HEK293 (cell line): Measurements from ENCODE around the gene DAGLB.

ENCODE experiments used
- CTCF ChIA-PET: fragments of 350-600 bp; formaldehyde crosslinking; extraction: SDS; loops from one replicate; lab custom pipeline; 2021; ENCODE audit warnings: antibody characterized with exemption; lab: Yijun Ruan, JAX
- POLR2A ChIA-PET: fragments of 300-600 bp; formaldehyde crosslinking; extraction: SDS; loops from one replicate; lab custom pipeline; 2020; ENCODE audit warnings: antibody characterized with exemption, inconsistent platforms; lab: Yijun Ruan, JAX
- H3K27ac ChIP-seq: fragments of 200-500 bp; sonication (Bioruptor generic); 2 replicates; pipeline ENCODE4 v1.5.1; 2014; ENCODE audit warnings: low read depth, low read length, control low read depth, inconsistent platforms; ENCODE audit errors: extremely low read depth
- H3K36me3 ChIP-seq, 2 experiments: fragments of 200-500 bp in 1 of 2; sonication (Bioruptor generic) in 1 of 2; 1 replicate in 1 of 2; 2 replicates in 1 of 2; pipeline ENCODE4 v1.5.1; 2014 to 2017; ENCODE audit warnings: inconsistent platforms in 2 of 2, low read length in 2 of 2; ENCODE audit not compliant: control insufficient read depth in 2 of 2, insufficient read depth in 1 of 2
- H3K4me1 ChIP-seq: fragments of 200-500 bp; sonication (Bioruptor generic); 2 replicates; pipeline ENCODE4 v1.5.1; 2014; ENCODE audit warnings: mild to moderate bottlenecking, low read length, inconsistent platforms; ENCODE audit not compliant: control insufficient read depth, insufficient read depth
- H3K4me3 ChIP-seq: 2 replicates; pipeline ENCODE4 v1.5.1; 2011; ENCODE audit warnings: low read depth, mild to moderate bottlenecking, control low read depth, low read length, moderate library complexity
- H3K9me3 ChIP-seq: fragments of 200-500 bp; sonication (Bioruptor generic); 2 replicates; pipeline ENCODE4 v1.5.1; 2014; ENCODE audit warnings: low read depth, low read length, inconsistent platforms; ENCODE audit not compliant: control insufficient read depth, insufficient read depth
- OSR2 ChIP-seq: fragments of 450-650 bp; formaldehyde crosslinking; IDR thresholded peaks from 2 replicates; pipeline ENCODE4 v1.5.1; 2016; ENCODE audit warnings: missing biosample characterization, missing genetic modification characterization
- PRDM1 ChIP-seq: fragments of 450-650 bp; formaldehyde crosslinking; IDR thresholded peaks from 2 replicates; pipeline ENCODE4; 2016; ENCODE audit warnings: missing biosample characterization, missing genetic modification characterization
- PRDM6 ChIP-seq: fragments of 450-650 bp; formaldehyde crosslinking; IDR thresholded peaks from 2 replicates; pipeline ENCODE4 v1.5.1; 2017; ENCODE audit warnings: missing biosample characterization, missing genetic modification characterization
- SCRT1 ChIP-seq: fragments of 450-650 bp; formaldehyde crosslinking; IDR thresholded peaks from 2 replicates; pipeline ENCODE4 v1.5.1; 2016; ENCODE audit warnings: missing biosample characterization, missing genetic modification characterization, borderline replicate concordance
- SCRT2 ChIP-seq: fragments of 450-650 bp; formaldehyde crosslinking; IDR thresholded peaks from 2 replicates; pipeline ENCODE4 v1.5.1; 2016; ENCODE audit warnings: missing biosample characterization, missing genetic modification characterization
- SP2 ChIP-seq: fragments of 450-650 bp; formaldehyde crosslinking; IDR thresholded peaks from 2 replicates; pipeline ENCODE4 v1.5.1; 2016; ENCODE audit warnings: missing biosample characterization, missing genetic modification characterization
- ZEB2 ChIP-seq: fragments of 450-650 bp; formaldehyde crosslinking; IDR thresholded peaks from 2 replicates; pipeline ENCODE4 v1.5.1; 2016; ENCODE audit warnings: missing biosample characterization, missing genetic modification characterization
- ZNF121 ChIP-seq: fragments of 450-650 bp; formaldehyde crosslinking; IDR thresholded peaks from 2 replicates; pipeline ENCODE4 v1.5.1; 2016; ENCODE audit warnings: missing biosample characterization, missing genetic modification characterization
- ZNF184 ChIP-seq: fragments of 450-650 bp; IDR thresholded peaks from 2 replicates; pipeline ENCODE4 v1.5.1; 2018; ENCODE audit warnings: missing biosample characterization, mild to moderate bottlenecking, missing genetic modification characterization
- ZNF223 ChIP-seq: fragments of 450-650 bp; formaldehyde crosslinking; IDR thresholded peaks from 2 replicates; pipeline ENCODE4 v1.5.1; 2016; ENCODE audit warnings: missing biosample characterization, missing genetic modification characterization
- ZNF24 ChIP-seq: fragments of 450-650 bp; formaldehyde crosslinking; IDR thresholded peaks from 2 replicates; pipeline ENCODE4 v1.5.1; 2016; ENCODE audit warnings: missing biosample characterization, missing genetic modification characterization
- ZNF335 ChIP-seq: fragments of 450-650 bp; formaldehyde crosslinking; conservative IDR thresholded peaks from 2 replicates; pipeline ENCODE4 v1.5.1; 2016; ENCODE audit warnings: missing biosample characterization, missing genetic modification characterization
- ZNF354C ChIP-seq: fragments of 450-650 bp; formaldehyde crosslinking; IDR thresholded peaks from 2 replicates; pipeline ENCODE4 v1.5.1; 2016; ENCODE audit warnings: missing biosample characterization, missing genetic modification characterization, low read depth, borderline replicate concordance
- ZNF398 ChIP-seq: fragments of 450-650 bp; formaldehyde crosslinking; IDR thresholded peaks from 2 replicates; pipeline ENCODE4 v1.5.1; 2017; ENCODE audit warnings: missing biosample characterization, missing genetic modification characterization
- ZNF48 ChIP-seq: fragments of 450-650 bp; formaldehyde crosslinking; IDR thresholded peaks from 2 replicates; pipeline ENCODE4 v1.5.1; 2016; ENCODE audit warnings: missing biosample characterization, missing genetic modification characterization
- ZNF639 ChIP-seq: fragments of 450-650 bp; formaldehyde crosslinking; IDR thresholded peaks from 2 replicates; pipeline ENCODE4 v1.5.1; 2016; ENCODE audit warnings: missing biosample characterization, missing genetic modification characterization
- ZNF654 ChIP-seq: fragments of 450-650 bp; formaldehyde crosslinking; IDR thresholded peaks from 2 replicates; pipeline ENCODE4 v1.5.1; 2016; ENCODE audit warnings: low read depth, missing biosample characterization, missing genetic modification characterization
- TF ChIP-seq, protein P1 (sequence below): fragments of 450-650 bp; formaldehyde crosslinking; IDR thresholded peaks from 2 replicates; pipeline ENCODE4 v1.5.1; 2016; ENCODE audit warnings: missing biosample characterization, missing genetic modification characterization
- TF ChIP-seq, protein P2 (sequence below): fragments of 450-650 bp; formaldehyde crosslinking; IDR thresholded peaks from 2 replicates; pipeline ENCODE4; 2016; ENCODE audit warnings: missing biosample characterization, missing genetic modification characterization
- TF ChIP-seq, protein P3 (sequence below): fragments of 450-650 bp; formaldehyde crosslinking; IDR thresholded peaks from 2 replicates; pipeline ENCODE4 v1.5.1; 2016; ENCODE audit warnings: missing biosample characterization, missing genetic modification characterization

Gene DAGLB

GRCh38 chr7:6375348-6376101, 72.2 kb downstream of the DAGLB start:
- CTCF ChIA-PET = interaction anchor here (0.6 kb wide), 1 partner anchor 31 kb away, joined by 3 read pairs; no protein-coding TSS in a partner anchor
- Histone ChIP-seq H3K4me3 (peak overlapping the region; percentile 68), H3K4me1 (peaks cover 10% of the 10 kb centered on the region), H3K36me3 (peaks cover 0 to 7% of the 10 kb centered on the region in 2 experiments; a peak in 2 of 3 replicates), H3K9me3 (no peaks in the 10 kb centered on the region), H3K27ac (peak overlapping the region; percentile 92)
- POLR2A ChIA-PET = no interaction called here
- TF ChIP-seq ZEB2 (tag by site-specific recombination) (no peak), PRDM1 (tag by site-specific recombination) (peak; percentile 71), ZNF184 (tag by site-specific recombination) (no peak), ZNF24 (no peak), SCRT1 (0 out of 2 replicates have a peak, but pooled peaks have one; percentile 56), ZNF335 (tag by site-specific recombination) (peak; percentile 8; the same call in 1 of the 2 replicates), SP2 (tag by site-specific recombination) (no peak), ZNF354C (tag by site-specific recombination) (no peak), OSR2 (tag by site-specific recombination) (no peak), PRDM6 (tag by site-specific recombination) (0 out of 2 replicates have a peak, but pooled peaks have one; percentile 12), ZNF223 (tag by site-specific recombination) (no peak), ZNF121 (tag by site-specific recombination) (peak; percentile 100), ZNF639 (tag by site-specific recombination) (no peak), SCRT2 (tag by site-specific recombination) (peak; percentile 96), ZNF398 (tag by site-specific recombination) (no peak), ZNF654 (tag by site-specific recombination) (no peak), ZNF48 (tag by site-specific recombination) (no peak)
- TF ChIP-seq, protein P1, sequence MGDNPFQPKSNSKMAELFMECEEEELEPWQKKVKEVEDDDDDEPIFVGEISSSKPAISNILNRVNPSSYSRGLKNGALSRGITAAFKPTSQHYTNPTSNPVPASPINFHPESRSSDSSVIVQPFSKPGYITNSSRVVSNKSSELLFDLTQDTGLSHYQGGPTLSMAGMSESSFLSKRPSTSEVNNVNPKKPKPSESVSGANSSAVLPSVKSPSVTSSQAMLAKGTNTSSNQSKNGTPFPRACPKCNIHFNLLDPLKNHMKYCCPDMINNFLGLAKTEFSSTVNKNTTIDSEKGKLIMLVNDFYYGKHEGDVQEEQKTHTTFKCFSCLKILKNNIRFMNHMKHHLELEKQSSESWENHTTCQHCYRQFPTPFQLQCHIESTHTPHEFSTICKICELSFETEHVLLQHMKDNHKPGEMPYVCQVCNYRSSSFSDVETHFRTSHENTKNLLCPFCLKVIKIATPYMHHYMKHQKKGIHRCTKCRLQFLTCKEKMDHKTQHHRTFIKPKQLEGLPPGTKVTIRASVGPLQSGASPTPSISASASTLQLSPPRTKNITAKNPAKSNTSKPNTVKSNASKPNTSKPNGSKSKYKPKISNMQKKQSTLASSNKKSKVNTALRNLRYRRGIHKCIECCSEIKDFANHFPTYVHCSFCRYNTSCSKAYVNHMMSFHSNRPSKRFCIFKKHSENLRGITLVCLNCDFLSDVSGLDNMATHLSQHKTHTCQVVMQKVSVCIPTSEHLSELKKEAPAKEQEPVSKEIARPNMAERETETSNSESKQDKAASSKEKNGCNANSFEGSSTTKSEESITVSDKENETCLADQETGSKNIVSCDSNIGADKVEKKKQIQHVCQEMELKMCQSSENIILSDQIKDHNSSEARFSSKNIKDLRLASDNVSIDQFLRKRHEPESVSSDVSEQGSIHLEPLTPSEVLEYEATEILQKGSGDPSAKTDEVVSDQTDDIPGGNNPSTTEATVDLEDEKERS (tag by site-specific recombination) = no peak
- TF ChIP-seq, protein P2, sequence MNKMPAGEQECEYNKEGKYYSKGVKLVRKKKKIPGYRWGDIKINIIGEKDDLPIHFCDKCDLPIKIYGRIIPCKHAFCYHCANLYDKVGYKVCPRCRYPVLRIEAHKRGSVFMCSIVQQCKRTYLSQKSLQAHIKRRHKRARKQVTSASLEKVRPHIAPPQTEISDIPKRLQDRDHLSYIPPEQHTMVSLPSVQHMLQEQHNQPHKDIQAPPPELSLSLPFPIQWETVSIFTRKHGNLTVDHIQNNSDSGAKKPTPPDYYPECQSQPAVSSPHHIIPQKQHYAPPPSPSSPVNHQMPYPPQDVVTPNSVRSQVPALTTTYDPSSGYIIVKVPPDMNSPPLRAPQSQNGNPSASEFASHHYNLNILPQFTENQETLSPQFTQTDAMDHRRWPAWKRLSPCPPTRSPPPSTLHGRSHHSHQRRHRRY = no peak
- TF ChIP-seq, protein P3, sequence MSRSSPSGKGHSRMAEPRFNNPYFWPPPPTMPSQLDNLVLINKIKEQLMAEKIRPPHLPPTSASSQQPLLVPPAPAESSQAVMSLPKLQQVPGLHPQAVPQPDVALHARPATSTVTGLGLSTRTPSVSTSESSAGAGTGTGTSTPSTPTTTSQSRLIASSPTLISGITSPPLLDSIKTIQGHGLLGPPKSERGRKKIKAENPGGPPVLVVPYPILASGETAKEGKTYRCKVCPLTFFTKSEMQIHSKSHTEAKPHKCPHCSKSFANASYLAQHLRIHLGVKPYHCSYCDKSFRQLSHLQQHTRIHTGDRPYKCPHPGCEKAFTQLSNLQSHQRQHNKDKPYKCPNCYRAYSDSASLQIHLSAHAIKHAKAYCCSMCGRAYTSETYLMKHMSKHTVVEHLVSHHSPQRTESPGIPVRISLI (tag by site-specific recombination) = peak; percentile 36
